HG03280 (cell line): Measurements from ENCODE around the gene PELI1.

Experiments used
- ATAC-seq: cut with Tn5 transposase; IDR thresholded peaks from one replicate; pipeline ENCODE4 v1.9.1; 2021; ENCODE audit warnings: mild to moderate bottlenecking, moderate library complexity; ENCODE audit not compliant: unreplicated experiment

PELI1 gene

DNA sequence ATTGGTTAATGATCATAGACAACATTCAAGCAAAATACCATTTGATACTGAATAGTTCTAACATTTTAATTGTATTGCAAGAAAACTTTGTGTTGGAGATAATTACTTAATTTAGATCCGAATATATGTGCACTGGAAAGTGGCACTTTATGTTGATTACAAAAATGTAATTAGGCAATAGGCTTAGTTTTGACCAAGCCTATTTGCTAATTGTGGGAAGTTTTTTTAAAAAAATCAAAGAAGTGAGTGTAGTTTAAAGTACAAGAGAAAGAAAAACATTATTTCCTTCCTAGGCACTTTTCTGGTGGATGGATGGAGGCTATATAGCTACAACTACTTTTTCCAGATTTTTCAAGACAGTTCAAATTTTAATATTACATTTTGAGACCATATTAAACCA is 18.3 kb upstream of the PELI1 start:
- ATAC-seq: no peak

DNA sequence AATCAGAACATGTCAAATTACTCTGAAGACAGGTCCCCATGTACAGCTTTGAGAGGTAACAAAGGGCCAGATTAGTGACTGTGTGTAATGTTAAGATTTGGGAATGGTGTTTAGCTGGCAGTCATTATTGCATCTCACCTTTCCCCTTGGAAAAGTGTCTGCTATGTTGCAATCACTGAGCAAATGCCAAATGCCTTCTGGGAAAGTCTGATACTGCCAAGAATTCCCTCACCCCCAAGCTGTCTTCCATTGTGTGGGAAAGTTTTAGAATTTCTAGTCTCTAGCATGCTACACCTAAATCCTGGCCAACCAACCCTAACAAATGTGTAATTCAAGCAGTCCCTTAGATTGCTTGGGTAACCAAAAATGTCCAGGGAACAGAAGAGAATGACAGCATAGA is 13.6 kb upstream of the PELI1 start:
- no peak for ATAC-seq

DNA sequence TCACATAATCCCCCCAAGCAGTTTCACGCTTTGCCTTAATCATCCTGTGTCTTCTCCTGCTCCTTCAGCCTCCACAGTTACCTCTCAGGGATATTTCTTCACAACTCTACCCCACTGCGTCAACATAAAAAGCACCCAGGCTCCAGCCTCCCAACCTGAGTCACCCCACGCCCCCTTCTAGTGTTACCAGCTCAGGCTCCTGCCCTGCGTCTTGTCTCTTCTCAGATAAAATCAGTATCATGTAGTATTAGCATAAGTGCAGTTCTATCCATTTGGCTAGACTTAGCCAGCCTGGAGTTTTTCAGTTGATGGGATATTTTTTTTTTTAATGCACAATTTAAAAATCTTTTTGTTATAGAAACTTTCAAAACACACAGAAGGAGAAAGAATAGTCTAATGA is 9.6 kb upstream of the PELI1 start:
- ATAC-seq: no peak

DNA sequence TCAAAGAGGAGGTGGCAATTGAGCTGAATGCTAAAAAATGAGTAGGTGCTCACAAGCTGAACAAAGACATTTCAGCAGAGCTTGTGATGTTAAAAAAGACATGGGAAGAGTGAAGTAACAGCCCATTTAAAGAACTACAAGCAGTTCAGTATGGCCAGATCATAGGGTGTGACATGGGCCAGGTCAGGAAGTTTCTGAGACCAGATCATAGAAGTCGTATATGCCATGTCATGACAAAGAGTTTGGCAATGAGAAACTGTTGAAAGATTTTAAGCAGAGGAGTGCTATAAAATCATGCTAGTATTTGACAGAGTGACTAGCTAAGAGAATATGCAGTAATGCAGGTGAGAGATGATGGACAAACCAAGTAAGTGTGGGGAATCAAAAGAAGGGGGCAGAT is 7.3 kb upstream of the PELI1 start:
- ATAC-seq: no peak

DNA sequence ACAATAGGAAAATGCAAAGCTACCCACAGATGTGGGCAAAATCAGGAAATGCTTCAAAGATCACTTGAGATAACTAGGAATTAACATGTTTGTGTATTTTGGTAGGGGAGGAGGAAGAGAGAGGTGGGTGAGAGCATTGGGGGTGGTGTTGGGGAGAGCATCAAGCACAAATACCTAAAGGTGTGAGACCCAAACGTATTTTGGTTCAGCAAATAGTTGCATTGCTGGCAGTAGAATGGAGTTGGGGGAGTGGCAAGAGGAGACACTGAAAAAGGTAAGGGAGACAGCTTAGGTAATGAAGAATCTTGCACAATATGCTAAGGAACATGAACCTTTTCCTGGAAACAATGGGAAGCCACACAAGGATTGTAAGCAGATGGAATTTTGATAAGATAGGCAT is 1.5 kb upstream of the PELI1 start:
- ATAC-seq: no peak

DNA sequence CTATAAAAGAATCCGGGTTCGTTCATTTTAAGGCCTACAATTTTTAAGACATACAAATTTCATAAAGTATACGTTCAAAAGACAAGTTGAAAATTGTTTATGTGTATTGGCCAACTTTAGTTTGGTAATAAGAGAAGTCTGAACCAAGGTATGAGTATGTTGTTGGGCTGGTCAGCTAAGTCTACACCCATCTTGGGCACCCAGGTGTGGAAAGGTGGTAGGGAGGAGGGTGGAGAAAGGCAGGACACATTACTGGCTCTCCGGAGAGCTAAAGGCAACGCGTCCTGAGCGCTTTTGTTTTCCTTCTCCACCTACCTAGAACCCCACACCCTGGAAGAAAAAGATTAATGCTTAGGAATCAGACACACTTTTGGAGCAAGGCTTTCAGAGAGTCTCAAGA is 899 bp upstream of the PELI1 start:
- ATAC-seq: no peak

DNA sequence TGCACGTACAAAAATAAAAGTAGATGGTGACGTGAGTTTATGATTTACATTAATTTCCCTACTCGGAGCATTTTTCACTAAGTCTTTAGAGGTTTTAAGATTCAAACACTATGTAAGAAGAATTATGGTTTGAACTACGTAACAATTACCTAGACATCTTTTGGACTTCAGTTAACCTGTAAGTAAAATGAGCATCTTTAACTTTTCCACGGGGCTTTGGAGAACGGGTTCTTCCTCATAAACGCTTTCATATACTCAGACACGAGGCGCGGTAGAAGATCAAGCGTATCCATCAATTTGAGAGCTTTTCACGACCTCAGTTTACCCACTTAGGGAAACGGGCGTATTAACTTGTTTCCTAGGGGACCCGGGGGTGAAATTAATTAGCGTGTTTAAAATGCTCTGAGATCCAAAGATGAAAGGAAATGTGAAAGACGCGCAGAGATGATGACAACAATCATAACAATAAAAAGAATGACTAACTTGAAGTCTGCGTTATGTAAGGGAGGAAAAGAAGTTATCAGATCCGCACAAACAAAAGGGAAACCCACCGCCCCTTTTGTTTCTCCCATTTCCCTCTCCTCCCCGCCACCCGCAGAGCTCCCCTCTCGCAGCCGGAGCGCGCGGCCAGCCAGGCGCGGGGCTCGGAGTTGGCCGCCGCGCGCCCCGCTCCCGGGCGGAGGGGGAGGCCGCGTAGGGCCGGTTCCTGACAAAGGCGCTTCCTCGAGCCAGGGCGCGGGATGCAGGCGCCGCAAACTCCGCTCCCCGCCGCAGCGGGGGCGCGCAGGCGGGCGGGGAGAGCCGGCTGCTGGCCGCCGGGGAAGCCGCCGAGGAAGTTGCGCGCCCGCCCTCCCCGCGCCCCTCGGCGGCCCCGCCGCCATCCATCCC is 807 bp downstream of the PELI1 start:
- peak; percentile 25 for ATAC-seq

DNA sequence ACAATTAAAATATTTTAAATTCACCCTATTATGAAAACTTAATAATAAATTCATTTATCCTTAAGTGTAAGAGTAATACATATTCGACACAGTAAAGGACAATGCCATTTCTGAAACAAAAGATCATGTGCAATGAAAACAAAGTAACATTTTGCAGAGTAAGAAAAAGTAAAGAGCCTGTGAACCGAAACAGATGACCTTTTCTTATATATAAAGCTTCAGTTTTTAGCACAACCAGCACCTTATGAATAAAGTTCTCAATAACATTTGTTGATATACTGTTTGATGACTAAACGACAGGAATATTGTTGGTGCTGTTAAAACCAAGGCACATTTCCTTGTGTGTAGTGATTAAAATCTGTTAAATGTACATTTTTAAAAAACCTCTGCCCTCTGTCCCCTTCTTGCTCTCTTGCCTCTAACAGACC is 1.5 kb downstream of the PELI1 start:
- ATAC-seq: no peak

DNA sequence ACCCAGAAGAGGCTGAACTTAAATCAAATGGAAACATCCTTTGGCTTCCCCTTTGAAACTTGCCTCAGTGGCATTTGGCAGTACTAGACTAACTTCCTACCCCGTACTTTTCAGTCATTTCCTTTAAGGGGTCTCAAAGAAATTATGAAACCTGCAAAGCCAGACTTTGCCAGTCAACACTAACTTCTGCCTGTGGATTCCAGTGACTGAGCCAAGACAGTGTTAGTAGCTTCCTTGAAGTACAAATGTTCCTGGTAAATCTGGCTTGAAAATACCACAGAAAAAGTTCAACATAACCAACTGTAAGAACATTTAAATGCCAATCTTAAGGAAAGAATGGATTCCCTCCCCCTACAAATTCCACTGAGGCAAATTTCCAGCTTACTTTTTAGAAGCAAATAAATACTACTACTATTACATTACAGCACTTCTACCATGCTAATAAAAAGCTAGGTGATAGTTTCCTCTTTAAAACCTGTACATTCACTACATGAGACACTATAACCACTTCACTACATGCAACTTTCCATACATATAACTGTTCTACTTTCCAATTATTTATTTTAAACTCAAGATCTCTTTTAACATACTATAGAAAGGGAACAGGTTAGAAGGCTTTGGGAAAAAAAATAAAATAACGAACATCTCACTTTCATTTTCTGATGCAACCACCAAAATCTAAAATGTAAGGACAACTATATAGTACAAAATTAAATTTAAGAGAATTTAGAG is 2.4 kb downstream of the PELI1 start:
- no peak for ATAC-seq

DNA sequence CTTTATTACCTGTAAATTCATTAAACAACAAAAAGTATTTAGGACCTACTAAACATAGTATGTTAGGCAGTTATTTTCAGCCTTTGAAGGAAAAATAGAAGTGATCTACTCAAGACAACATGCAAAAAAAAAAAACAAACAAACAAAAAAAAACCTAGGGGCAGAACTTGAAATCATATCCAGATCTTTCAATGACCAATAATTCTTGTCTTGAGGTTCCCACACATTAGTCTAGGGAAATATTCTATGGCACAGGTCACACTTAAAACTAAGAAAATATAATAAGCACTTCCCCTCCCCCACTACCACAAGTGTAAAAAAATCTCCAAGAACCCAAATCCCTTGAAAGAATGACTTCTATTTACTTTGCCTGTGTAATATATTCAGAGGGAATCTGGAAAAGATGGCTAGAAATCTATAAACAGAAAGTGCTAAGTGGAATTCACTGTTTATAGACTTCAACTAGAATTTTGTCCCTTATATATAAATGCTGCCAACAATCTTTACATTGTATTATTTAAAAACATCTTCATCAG is 3.5 kb downstream of the PELI1 start:
- no peak for ATAC-seq

DNA sequence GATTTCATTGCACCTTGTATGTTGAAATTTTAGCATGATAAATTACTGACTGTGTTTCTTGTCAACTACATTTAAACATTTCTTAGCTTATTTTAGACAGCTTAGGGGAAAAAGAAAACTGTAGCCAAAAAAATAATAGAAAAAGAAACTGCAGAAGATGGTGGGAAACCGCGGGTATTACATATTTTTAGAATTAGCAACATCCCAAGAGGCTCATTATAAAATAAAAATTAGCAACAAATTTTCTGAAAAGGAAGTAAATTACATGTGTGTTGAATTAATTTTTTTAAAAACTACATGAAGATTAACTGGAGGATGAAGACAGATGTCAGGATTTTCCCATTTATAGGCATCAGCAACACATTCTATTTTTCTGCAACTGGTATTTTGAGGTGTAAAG is 4.3 kb downstream of the PELI1 start:
- no peak for ATAC-seq

DNA sequence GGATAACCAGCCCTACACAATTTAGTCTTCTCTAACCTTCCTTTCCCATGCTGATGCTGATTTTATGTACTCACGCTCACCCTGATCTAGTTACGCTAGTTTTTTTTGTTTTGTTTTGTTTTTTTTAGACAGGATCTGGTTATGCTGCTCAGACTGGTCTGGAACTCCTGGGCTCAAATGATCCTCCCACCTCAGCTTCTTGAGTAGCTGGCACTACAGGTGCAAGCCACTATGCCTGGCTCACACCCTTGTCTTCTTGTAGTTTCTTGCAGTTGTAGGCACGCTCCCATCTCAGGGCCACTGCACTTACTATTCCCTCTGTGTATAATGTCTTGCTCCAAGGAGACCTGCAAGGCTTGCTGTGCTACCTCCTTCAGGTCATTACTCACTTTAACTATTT is 6.2 kb downstream of the PELI1 start:
- ATAC-seq: no peak

DNA sequence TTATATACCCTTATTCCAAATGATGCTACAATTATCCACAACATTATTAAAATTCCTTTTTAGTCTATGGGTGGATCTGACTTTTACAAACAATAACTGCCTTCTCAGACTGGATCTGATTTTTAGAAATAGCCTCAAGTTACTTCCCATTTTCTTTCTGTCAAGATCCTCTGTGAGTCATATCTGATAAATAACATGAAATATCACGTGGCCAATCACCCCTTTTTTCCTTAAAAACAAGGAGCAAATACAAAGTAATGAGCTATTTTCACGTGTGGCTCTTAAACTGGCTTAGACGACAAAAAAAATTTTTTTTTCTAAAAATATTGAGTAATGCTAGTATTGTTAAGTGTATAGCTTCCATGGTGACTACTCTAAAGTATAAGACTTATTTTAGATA is 6.7 kb downstream of the PELI1 start:
- ATAC-seq: no peak

DNA sequence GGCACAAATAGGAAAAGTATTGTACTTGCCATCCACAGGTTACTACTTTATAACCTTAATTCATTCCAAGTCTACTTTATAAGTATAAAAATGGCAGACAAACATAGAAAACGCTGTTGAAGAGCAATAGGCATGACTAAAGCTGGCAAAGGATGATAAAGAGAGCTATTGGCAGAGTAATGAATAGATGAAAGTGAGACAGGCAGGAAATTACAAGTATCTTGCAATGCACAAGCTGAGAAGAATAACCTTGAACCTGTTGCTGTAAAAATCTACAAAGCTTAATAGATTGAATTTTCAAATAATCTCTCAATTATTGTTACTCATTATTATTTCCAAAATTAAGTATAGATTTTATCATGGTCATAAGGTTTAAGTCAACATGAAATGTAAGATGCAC is 8.8 kb downstream of the PELI1 start:
- ATAC-seq: no peak

DNA sequence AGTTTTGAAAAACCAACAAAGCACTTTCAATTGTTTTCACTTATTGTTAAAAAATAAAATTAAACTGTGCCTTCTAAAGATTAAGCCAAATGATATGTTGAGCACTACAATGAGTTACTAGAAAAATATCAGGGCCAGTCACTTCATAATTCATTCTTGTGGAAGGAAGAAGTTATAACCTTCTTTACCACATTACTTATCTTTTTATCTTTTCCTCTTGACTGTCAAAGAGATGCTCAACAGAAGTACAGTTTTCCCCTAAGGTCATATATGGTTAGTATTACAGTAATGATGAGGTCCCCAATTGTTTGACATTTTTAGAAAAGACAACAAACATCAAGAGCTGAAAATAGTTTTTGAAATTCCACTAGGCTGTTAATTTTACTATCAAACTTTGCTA is 9.4 kb downstream of the PELI1 start:
- ATAC-seq: no peak

DNA sequence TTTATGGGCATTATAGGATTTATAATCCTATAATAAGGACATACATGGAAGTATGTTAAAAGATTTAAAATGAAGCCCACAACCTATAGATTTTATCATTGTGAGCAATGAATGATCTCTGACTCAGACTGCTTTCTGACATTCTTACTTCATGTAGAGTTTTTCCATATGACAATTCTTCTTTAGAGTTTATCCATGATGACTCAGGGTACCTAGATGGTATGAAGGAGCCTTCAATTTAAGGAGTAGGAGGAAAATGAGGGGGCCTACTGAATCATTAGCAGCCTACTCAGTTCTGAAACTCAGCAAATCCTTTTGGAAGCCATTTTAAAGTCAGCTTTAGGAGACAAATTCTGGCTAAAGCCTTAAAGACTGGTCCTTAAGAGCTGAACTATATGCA is 10.4 kb downstream of the PELI1 start:
- ATAC-seq: no peak

DNA sequence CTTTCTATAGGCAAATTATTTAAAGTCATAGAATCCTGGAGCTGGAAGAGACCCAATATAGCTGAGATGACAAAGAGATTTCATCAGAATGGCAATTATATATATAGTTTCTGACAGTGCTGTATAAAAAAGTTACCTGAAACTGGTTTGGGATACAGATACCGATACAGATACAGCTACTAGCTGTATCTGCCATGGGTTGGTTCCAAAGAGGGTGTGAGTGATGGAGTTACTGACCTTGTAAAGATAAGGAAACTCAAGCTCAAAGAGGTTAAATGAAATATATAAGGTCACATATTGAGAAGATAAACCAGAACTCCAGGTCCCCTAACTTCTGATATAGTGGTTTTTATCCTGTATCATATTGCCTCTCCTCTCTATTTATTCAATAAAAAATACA is 10.9 kb downstream of the PELI1 start:
- ATAC-seq: no peak

DNA sequence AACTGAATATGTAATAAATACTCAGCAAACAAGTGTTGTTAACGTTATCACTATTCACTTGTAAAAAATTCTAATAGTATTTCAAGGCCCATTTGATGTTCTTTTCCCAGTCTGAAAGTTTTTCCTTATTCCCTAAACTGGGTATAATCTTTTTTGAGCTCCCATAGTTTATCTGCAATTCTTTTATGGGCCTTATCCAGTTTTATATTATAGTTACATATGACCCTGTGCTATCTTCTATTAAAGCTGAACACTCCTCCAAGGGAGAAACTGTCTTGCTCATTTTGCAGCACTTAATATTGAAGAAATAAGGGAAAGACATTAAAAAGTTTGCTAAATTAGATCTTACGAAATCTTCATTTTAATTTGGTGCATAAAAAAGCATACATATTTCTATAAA is 13.9 kb downstream of the PELI1 start:
- ATAC-seq: no peak

DNA sequence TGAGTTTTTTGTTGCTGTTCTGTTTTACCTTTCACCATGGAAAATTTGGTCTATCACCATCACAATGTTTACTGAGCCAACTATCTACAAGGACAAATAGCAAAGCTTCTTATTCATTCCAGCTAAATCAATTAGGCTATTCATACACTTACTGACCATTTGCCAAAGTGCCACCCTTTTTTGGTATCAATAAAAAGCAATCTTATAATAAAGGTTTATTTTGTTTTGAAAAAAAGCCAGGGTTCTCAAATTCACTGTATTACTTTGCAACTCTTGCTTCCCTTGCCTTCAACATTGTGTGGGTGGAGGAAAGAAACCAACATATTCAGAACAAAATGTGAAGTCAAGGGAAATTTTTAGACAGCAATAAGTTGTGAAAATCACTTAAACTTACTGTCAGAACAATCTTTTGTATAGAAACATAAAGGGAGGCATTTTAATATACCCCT is 15.3 kb downstream of the PELI1 start:
- ATAC-seq: no peak

DNA sequence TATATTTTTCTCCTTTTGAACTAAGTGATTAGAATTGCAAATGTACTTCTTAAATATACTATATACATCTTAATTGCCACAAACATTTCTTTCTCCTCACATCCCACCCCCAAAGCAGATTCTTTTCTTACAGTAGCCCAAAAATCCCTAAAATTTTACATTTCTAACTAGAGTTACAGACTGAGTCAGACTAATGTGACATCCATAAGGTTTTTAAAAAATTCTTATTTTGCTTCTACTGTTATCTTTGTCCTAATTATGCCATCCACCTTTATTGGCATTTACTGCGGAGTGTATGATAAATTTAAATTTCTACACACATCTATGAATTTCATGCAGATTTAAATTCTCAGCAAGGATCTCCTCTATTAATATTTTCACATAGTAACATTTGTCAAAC is 15.8 kb downstream of the PELI1 start:
- no peak for ATAC-seq

DNA sequence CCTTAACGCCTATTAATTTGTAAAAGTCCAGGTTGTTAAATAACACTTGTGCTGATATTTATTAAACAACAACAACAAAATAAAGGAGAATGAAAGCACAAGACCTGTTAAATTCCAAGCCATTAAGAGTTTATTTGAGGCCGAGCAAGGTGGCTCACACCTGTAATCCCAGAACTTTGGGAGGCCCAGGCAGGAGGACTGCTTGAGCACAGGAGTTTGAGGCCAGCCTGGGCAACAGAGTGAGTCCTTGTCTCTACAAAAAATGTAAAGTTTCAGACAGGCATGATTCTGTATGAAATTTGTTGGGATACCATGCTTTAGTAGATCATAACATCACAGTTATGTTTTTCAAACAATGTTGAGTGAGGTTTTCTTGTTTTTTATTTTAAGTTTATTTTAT is 17.1 kb downstream of the PELI1 start:
- no peak for ATAC-seq

DNA sequence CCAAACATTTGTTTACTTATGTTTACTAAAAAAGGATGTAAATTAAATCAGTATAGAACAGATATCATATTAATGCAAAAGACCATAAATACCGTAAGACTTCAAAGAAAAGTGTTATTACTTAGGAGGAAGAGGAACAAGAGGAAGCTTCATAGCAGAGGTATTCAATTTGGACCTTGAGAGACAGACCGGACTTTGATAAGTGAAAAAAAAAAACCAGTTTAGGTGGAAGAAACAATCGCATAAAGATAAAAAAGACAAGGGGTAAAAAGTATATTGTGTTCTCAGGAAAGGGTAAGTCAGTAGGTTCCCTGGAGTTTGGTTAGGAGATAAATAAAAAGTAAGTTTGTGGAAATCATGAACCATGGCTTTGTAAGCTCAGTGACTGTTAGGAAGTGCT is 17.6 kb downstream of the PELI1 start:
- ATAC-seq: no peak
